HepG2 (cell line): ENCODE data around the gene IGDCC3. TPM values are rescaled to one million over a fixed set of nuclear protein-coding genes. Genes with fewer than 3 reads are reported as not detected.

Experiments
- ATAC-seq: fragments of 200-7000 bp; cut with Tn5 transposase; 3 replicates; pipeline ENCODE4 v1.9.1; 2020; ENCODE audit warnings: mild to moderate bottlenecking, moderate library complexity
- BruUV-seq: library from RNA; stranded (reverse); fragments of 400-500 nt; replicated peaks from 2 replicates; lab custom pipeline; 2021; lab: Mats Ljungman, UMichigan
- CTCF ChIA-PET: fragments of 300-600 bp; formaldehyde crosslinking; extraction: SDS; loops from one replicate; lab custom pipeline; 2021; ENCODE audit warnings: low total read pairs, inconsistent platforms, low intra/inter-chr PET ratio; lab: Yijun Ruan, JAX
- POLR2A ChIA-PET: fragments of 350-600 bp; sonication (Branson Sonifier 250); formaldehyde crosslinking; loops from one replicate; lab custom pipeline; 2020; ENCODE audit warnings: antibody characterized with exemption, inconsistent platforms; lab: Yijun Ruan, JAX
- DNase-seq: peaks from one replicate; pipeline ENCODE4 v3.0.0-alpha.2; 2015; ENCODE audit warnings: low spot score
- FAIRE-seq: peaks from 3 replicates; lab custom pipeline; 2011; peaks lifted over from hg19 to GRCh38; lab: Jason Lieb, UNC
- H2AFZ ChIP-seq: one replicate; pipeline ENCODE4 v1.6.1; 2011; ENCODE audit warnings: low read length, inconsistent platforms
- H3K27ac ChIP-seq: fragments of 300-600 bp; 3 replicates; pipeline ENCODE4 v1.8.0; 2011; ENCODE audit warnings: mixed run types, mild to moderate bottlenecking, mixed read lengths, low read length, inconsistent platforms; ENCODE audit not compliant: insufficient read depth; ENCODE audit errors: extremely low read length
- H3K27me3 ChIP-seq, 2 experiments: fragments of 200-600 bp in 1 of 2; 2 replicates in 1 of 2; 3 replicates in 1 of 2; pipeline versions ENCODE4 v1.6.0 to v1.8.0; 2011; ENCODE audit warnings: low read length in 2 of 2, mild to moderate bottlenecking in 2 of 2, moderate library complexity in 2 of 2, inconsistent platforms in 1 of 2; ENCODE audit not compliant: insufficient read depth in 2 of 2, control insufficient read depth in 1 of 2
- H3K36me3 ChIP-seq, 2 experiments: fragments of 200-600 bp in 1 of 2; replicated peaks in 1 of 2; 2 replicates in 1 of 2; 3 replicates in 1 of 2; pipeline versions ENCODE4 v1.5.1 to v1.8.0; 2011; ENCODE audit warnings: low read length in 2 of 2, inconsistent platforms in 1 of 2; ENCODE audit not compliant: insufficient read depth in 2 of 2, control insufficient read depth in 1 of 2
- H3K4me1 ChIP-seq: 2 replicates; pipeline ENCODE4 v1.5.1; 2012; ENCODE audit warnings: low read length, inconsistent platforms; ENCODE audit not compliant: insufficient read depth
- H3K4me2 ChIP-seq: 2 replicates; pipeline ENCODE4 v1.6.0; 2011; ENCODE audit warnings: low read depth, low read length, inconsistent platforms
- H3K4me3 ChIP-seq, 3 experiments: fragments of 200-600 bp in 1 of 3; sonication (generic), shearing (Covaris generic) in 1 of 3; replicated peaks in 1 of 3; 2 replicates each; pipeline ENCODE4 v1.5.1; 2011 to 2016; ENCODE audit warnings: low read length in 3 of 3, inconsistent platforms in 2 of 3, low read depth in 2 of 3, mild to moderate bottlenecking in 2 of 3, control low read depth in 1 of 3, mixed read lengths in 1 of 3; ENCODE audit not compliant: insufficient read depth in 1 of 3
- H3K79me2 ChIP-seq: one replicate; pipeline ENCODE4 v1.6.1; 2011; ENCODE audit warnings: low read length, inconsistent platforms; ENCODE audit not compliant: insufficient read depth
- H3K9ac ChIP-seq: 2 replicates; pipeline ENCODE4 v1.6.0; 2011; ENCODE audit warnings: mild to moderate bottlenecking, low read depth, low read length, inconsistent platforms; ENCODE audit not compliant: insufficient read depth
- H3K9me3 ChIP-seq: 2 replicates; pipeline ENCODE4 v1.5.1; 2012; ENCODE audit warnings: mild to moderate bottlenecking, low read length
- H4K20me1 ChIP-seq: 2 replicates; pipeline ENCODE4 v1.6.0; 2011; ENCODE audit warnings: inconsistent platforms, mild to moderate bottlenecking, low read length, moderate library complexity; ENCODE audit not compliant: insufficient read depth
- E2F5 ChIP-seq: sonication (generic); formaldehyde crosslinking; conservative IDR thresholded peaks from 2 replicates; pipeline ENCODE4 v1.4.0; 2020; ENCODE audit warnings: missing genetic modification reagents
- HCFC1 ChIP-seq: fragments of 150-350 bp; IDR thresholded peaks from 2 replicates; pipeline ENCODE4 v1.6.1; 2014; ENCODE audit warnings: low read depth, low read length
- MXI1 ChIP-seq: IDR thresholded peaks from 3 replicates; pipeline ENCODE4 v1.6.1; 2012; ENCODE audit warnings: low read depth, low read length, inconsistent platforms, borderline replicate concordance
- PCBP1 ChIP-seq: fragments of 200-400 bp; formaldehyde crosslinking; IDR thresholded peaks from 2 replicates; pipeline ENCODE4 v1.6.1; 2017; ENCODE audit warnings: mild to moderate bottlenecking, low read depth, low read length, borderline replicate concordance
- TBX3 ChIP-seq: fragments of 450-650 bp; IDR thresholded peaks from 2 replicates; pipeline ENCODE4 v1.6.1; 2017; ENCODE audit warnings: antibody characterized with exemption, mild to moderate bottlenecking, inconsistent platforms, borderline replicate concordance
- ZBTB37 ChIP-seq: sonication (generic); formaldehyde crosslinking; IDR thresholded peaks from 2 replicates; pipeline ENCODE4 v1.4.0; 2020; ENCODE audit warnings: mild to moderate bottlenecking, missing genetic modification reagents
- ZBTB49 ChIP-seq: sonication (generic); formaldehyde crosslinking; IDR thresholded peaks from 2 replicates; pipeline ENCODE4 v1.4.0; 2020; ENCODE audit warnings: missing genetic modification reagents, borderline replicate concordance
- ZMYM3 ChIP-seq: sonication (generic); formaldehyde crosslinking; IDR thresholded peaks from 2 replicates; pipeline ENCODE4 v1.5.1; 2020; ENCODE audit warnings: mild to moderate bottlenecking, missing genetic modification reagents
- ZNF24 ChIP-seq: fragments of 450-650 bp; IDR thresholded peaks from 2 replicates; pipeline ENCODE4 v1.6.1; 2017; ENCODE audit warnings: antibody characterized with exemption, mild to moderate bottlenecking
- ZNF446 ChIP-seq: sonication (generic); formaldehyde crosslinking; IDR thresholded peaks from 2 replicates; pipeline ENCODE4 v1.5.0; 2020; ENCODE audit warnings: mild to moderate bottlenecking, missing genetic modification reagents
- ZNF768 ChIP-seq: sonication (generic); formaldehyde crosslinking; IDR thresholded peaks from 2 replicates; pipeline ENCODE4 v1.4.0; 2020; ENCODE audit warnings: missing genetic modification reagents
- ZNF878 ChIP-seq: sonication (generic); formaldehyde crosslinking; IDR thresholded peaks from 2 replicates; pipeline ENCODE4 v1.8.1; 2023; ENCODE audit warnings: mild to moderate bottlenecking, missing genetic modification reagents, moderate library complexity
- ZZZ3 ChIP-seq: sonication (generic); formaldehyde crosslinking; IDR thresholded peaks from 2 replicates; pipeline ENCODE4 v1.4.0; 2020; ENCODE audit warnings: missing genetic modification reagents, mild to moderate bottlenecking, borderline replicate concordance
- WGBS: methylation state at CpG from one replicate; pipeline ENCODE4 v1.1.6; 2017; ENCODE audit warnings: low lambda C conversion rate; 5-methylcytosine and 5-hydroxymethylcytosine counted together
- in situ Hi-C: cut with HindIII; loops from 2 replicates; pipeline ENCODE4 v1.10.0; 2017; ENCODE audit warnings: low pct_unique_long_range_greater_than_20kb; ENCODE audit not compliant: extremely low pct_ligation_motif_present
- intact Hi-C: fragments of 100-400 bp; cut with micrococcal nuclease; formaldehyde crosslinking; loops from one replicate; pipeline ENCODE4 v1.10.0; 2022; ENCODE audit not compliant: unreplicated experiment
- polyA plus RNA-seq, 8 experiments: library from polyadenylated mRNA; depleted of rRNA in 3 of 8; stranded (reverse) in 7 of 8; unstranded in 1 of 8; fragments of >200 nt; fragmentation: Illumina TruSeq in 4 of 8; extraction: Trizol in 4 of 8; gene quantifications; 2 replicates each; pipeline versions ENCODE4 v1.2.1 to v1.2.3, GENCODE V29; 2011 to 2016; ENCODE audit warnings: low read depth in 4 of 8, missing spikeins in 1 of 8, mixed read lengths in 1 of 8; ENCODE audit not compliant: insufficient read depth in 1 of 8
- total RNA-seq, 5 experiments: library from RNA; depleted of rRNA; stranded (reverse); fragments of >200 nt; fragmentation: Illumina TruSeq; extraction: Trizol; gene quantifications; 2 replicates each; pipeline ENCODE4 v1.2.3, GENCODE V29; 2016; ENCODE audit warnings: low read depth in 1 of 5

Gene IGDCC3
- total and polyA plus RNA-seq, 2 of the 13 experiments (the other 11 are each of a cell fraction or from before 2014, with no cell fraction given) = 30.1 to 51.8 TPM

- no peak for TF ChIP-seq TBX3
- TF ChIP-seq HCFC1 = no peak
- no peak for TF ChIP-seq E2F5 (CRISPR knock-in tag)
These were observed 8.2 kb downstream of the IGDCC3 start (continued) for GRCh38 chr15:65369651-65370050.

GRCh38 chr15:65369212-65369547 is 8.6 kb downstream of the IGDCC3 start:
- Histone ChIP-seq H3K27ac (peak overlapping the region; percentile 85), H3K27me3 (no peaks in the 10 kb centered on the region), H3K9me3 (no peaks in the 10 kb centered on the region), H3K4me2 (peak overlapping the region; percentile 85), H3K4me3 (peak overlapping the region in 1 of 3 experiments; percentile 60; a peak in 1 of 6 replicates), H3K4me1 (peaks cover 88% of the 10 kb centered on the region), H3K9ac (peak overlapping the region; percentile 68), H4K20me1 (no peaks in the 10 kb centered on the region), H3K36me3 (peaks cover 10 to 46% of the 10 kb centered on the region in 2 experiments; a peak in 4 of 5 replicates), H2AFZ (no peak overlapping the region), H3K79me2 (peaks cover 43% of the 10 kb centered on the region)
- ATAC-seq (no peak), DNase-seq (no peak), FAIRE-seq (no peak)
- in situ Hi-C loops (no loop called here), intact Hi-C loops (no loop called here)
- no TSS peak for BruUV-seq
- 96% methylated on average over 2 of the region's 3 CpGs for WGBS
- ChIA-PET POLR2A (interaction anchor here (0.6 to 2.9 kb wide), 6 partner anchors 8 to 65 kb away, joined by 3 to 34 read pairs (median 4); partner anchors contain the start of genes IGDCC3 and RNU5B-1), CTCF (interaction anchor here (1.3 kb wide), 1 partner anchor 17 kb away, joined by 3 read pairs; no protein-coding TSS in a partner anchor)
- TF ChIP-seq MXI1 (no peak), ZNF446 (CRISPR knock-in tag) (no peak), ZNF878 (no peak), ZBTB49 (no peak), ZZZ3 (CRISPR knock-in tag) (no peak), ZBTB37 (CRISPR knock-in tag) (no peak), ZMYM3 (CRISPR knock-in tag) (0 out of 2 replicates have a peak, but pooled peaks have one; percentile 25), ZNF24 (no peak), PCBP1 (no peak), ZNF768 (CRISPR knock-in tag) (peak; percentile 93)
